ENCODE data around the gene GIMAP5. TPM values are rescaled to one million over a fixed set of nuclear protein-coding genes. Genes with fewer than 3 reads are reported as not detected.

GIMAP5 gene
- polyA plus RNA-seq, 1 donor (not counting 4 experiments of a cell fraction or from before 2014, with no cell fraction given), result not detected

- no peak overlapping the region for H3K4me3 ChIP-seq (ENCODE audit: control insufficient read depth in 2 of 3, extremely low read depth in 1 of 3, insufficient read depth in 2 of 3, low read depth in 1 of 3, low read length in 3 of 3)
- H3K27ac ChIP-seq (ENCODE audit: control insufficient read depth, insufficient read depth, low read length), result no peak overlapping the region
- no peak overlapping the region for H3K9ac ChIP-seq (ENCODE audit: control insufficient read depth, extremely low read depth, insufficient read depth, low read length)
- FAIRE-seq (no peak), DNase-seq (ENCODE audit: low read depth, low spot score) (no peak)
- TF ChIP-seq CTCF (optimal IDR thresholded peaks at IDR 0.05 in 1 of 3, IDR thresholded peaks at IDR 0.05 in 1 of 3, conservative IDR thresholded peaks at IDR 0.05 in 1 of 3; ENCODE audit: extremely low read depth in 1 of 3, insufficient read depth in 2 of 3, low read length in 3 of 3) (no peak), EZH2 (IDR thresholded peaks at IDR 0.05; ENCODE audit: low read length) (no peak)
- no peak overlapping the region for H2AFZ ChIP-seq (ENCODE audit: control insufficient read depth, low read length)
- no peaks in the 10 kb centered on the region for H4K20me1 ChIP-seq (ENCODE audit: control insufficient read depth, extremely low read depth, insufficient read depth, low read length)
- H3K4me2 ChIP-seq (ENCODE audit: control insufficient read depth, extremely low read depth, insufficient read depth, low read depth, low read length), result no peak overlapping the region
- H3K79me2 ChIP-seq (ENCODE audit: control insufficient read depth, insufficient read depth, low read length), result no peaks in the 10 kb centered on the region
- H3K36me3 ChIP-seq (ENCODE audit: control insufficient read depth in 2 of 2, extremely low read depth in 1 of 2, insufficient read depth in 2 of 2, low read length in 2 of 2), result no peaks in the 10 kb centered on the region
- no peaks in the 10 kb centered on the region for H3K4me1 ChIP-seq (ENCODE audit: control insufficient read depth, extremely low read depth, insufficient read depth, low read length)
- dilution Hi-C loops (cut with MboI; ENCODE audit: extremely low pct_ligation_motif_present, low sequenced_read_pairs), result no loop called here
- H3K27me3 ChIP-seq (ENCODE audit: control insufficient read depth, extremely low read depth, insufficient read depth, low read length), result no peaks in the 10 kb centered on the region
- H3K9me3 ChIP-seq (ENCODE audit: control insufficient read depth, low read depth, low read length), result no peaks in the 10 kb centered on the region
- no peaks in the 10 kb centered on the region for H3K9me1 ChIP-seq (ENCODE audit: control insufficient read depth, extremely low read depth, insufficient read depth, low read length)
Measured at GRCh38 chr7:150754951-150755350, 17.7 kb downstream of the GIMAP5 start.

DNA sequence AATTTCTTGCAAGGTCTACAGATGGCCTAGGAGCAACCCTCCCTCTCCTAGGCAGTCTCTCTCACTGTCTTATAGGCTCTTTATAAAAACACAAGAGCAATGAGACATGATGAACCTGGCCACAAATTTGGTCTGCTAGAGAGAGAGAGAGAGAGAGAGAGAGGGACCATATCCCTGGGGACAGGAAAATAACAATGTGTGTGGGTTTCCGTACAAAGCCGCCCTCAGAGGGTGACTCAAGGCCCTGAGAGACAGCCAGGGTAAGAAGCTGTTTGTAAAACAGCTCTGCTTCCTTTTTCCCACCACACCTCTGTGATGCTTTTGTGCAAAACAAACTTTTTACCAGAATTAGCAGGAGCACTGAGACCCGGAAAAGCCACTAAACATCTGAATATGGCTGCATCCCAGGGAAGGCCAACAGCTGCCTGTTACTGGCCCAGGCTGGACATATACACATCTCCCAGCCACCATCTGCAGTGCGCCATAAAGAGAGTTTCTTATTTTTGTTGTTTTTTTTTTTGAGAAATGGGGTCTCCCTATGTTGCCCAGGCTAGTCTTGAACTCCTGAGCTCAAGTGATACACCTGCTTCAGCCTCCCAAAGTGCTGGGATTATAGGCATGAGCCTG, 18.4 kb downstream of the GIMAP5 start:
- Histone ChIP-seq H3K9ac (ENCODE audit: control insufficient read depth, extremely low read depth, insufficient read depth, low read length) (no peak overlapping the region), H2AFZ (ENCODE audit: control insufficient read depth, low read length) (no peak overlapping the region), H3K36me3 (ENCODE audit: control insufficient read depth in 2 of 2, extremely low read depth in 1 of 2, insufficient read depth in 2 of 2, low read length in 2 of 2) (no peaks in the 10 kb centered on the region), H4K20me1 (ENCODE audit: control insufficient read depth, extremely low read depth, insufficient read depth, low read length) (no peaks in the 10 kb centered on the region), H3K27ac (ENCODE audit: control insufficient read depth, insufficient read depth, low read length) (no peak overlapping the region), H3K4me1 (ENCODE audit: control insufficient read depth, extremely low read depth, insufficient read depth, low read length) (no peaks in the 10 kb centered on the region), H3K4me3 (ENCODE audit: control insufficient read depth in 2 of 3, extremely low read depth in 1 of 3, insufficient read depth in 2 of 3, low read depth in 1 of 3, low read length in 3 of 3) (no peak overlapping the region), H3K9me3 (ENCODE audit: control insufficient read depth, low read depth, low read length) (no peaks in the 10 kb centered on the region), H3K27me3 (ENCODE audit: control insufficient read depth, extremely low read depth, insufficient read depth, low read length) (no peaks in the 10 kb centered on the region), H3K4me2 (ENCODE audit: control insufficient read depth, extremely low read depth, insufficient read depth, low read depth, low read length) (no peak overlapping the region), H3K9me1 (ENCODE audit: control insufficient read depth, extremely low read depth, insufficient read depth, low read length) (no peaks in the 10 kb centered on the region), H3K79me2 (ENCODE audit: control insufficient read depth, insufficient read depth, low read length) (no peaks in the 10 kb centered on the region)
- DNase-seq (ENCODE audit: low read depth, low spot score), result no peak
- dilution Hi-C loops (cut with MboI; ENCODE audit: extremely low pct_ligation_motif_present, low sequenced_read_pairs), result no loop called here
- FAIRE-seq, result no peak
- TF ChIP-seq CTCF (optimal IDR thresholded peaks at IDR 0.05 in 1 of 3, IDR thresholded peaks at IDR 0.05 in 1 of 3, conservative IDR thresholded peaks at IDR 0.05 in 1 of 3; ENCODE audit: extremely low read depth in 1 of 3, insufficient read depth in 2 of 3, low read length in 3 of 3) (no peak), EZH2 (IDR thresholded peaks at IDR 0.05; ENCODE audit: low read length) (no peak)
